HG02943 (cell line): Measurements from ENCODE around the gene SEC14L5.
"Not testable (repeated sequence)": the region's sequence is repeated elsewhere in the genome, so short reads cannot be mapped to it uniquely, and the experiment has no call there.

ENCODE experiments used
- ATAC-seq: cut with Tn5 transposase; IDR thresholded peaks from one replicate; pipeline ENCODE4 v1.9.1; 2021; ENCODE audit warnings: mild to moderate bottlenecking, low read depth, moderate library complexity; ENCODE audit not compliant: unreplicated experiment

The SEC14L5 gene

GRCh38 chr16:4948903-4949766 lies 9.0 kb upstream of the SEC14L5 start:
- ATAC-seq = no peak

- ATAC-seq = no peak
These were observed 8.1 kb upstream of the SEC14L5 start for GRCh38 chr16:4949986-4950385.

- not testable (repeated sequence) for ATAC-seq
These were observed 6.5 kb upstream of the SEC14L5 start for GRCh38 chr16:4951583-4951982.

GRCh38 chr16:4954714-4955113 lies 3.4 kb upstream of the SEC14L5 start:
- ATAC-seq = no peak

GRCh38 chr16:4957420-4957719 lies 760 bp upstream of the SEC14L5 start:
- ATAC-seq = no peak

- ATAC-seq = no peak
These were observed 644 bp downstream of the SEC14L5 start for GRCh38 chr16:4958510-4959438.

- no peak for ATAC-seq
These were observed 2.4 kb downstream of the SEC14L5 start for GRCh38 chr16:4960579-4960978.

GRCh38 chr16:4962716-4963115 lies 4.6 kb downstream of the SEC14L5 start:
- ATAC-seq = no peak

- ATAC-seq = not testable (repeated sequence)
These were observed 5.4 kb downstream of the SEC14L5 start for GRCh38 chr16:4963527-4963926.

GRCh38 chr16:4966736-4967453 lies 8.8 kb downstream of the SEC14L5 start:
- no peak for ATAC-seq

GRCh38 chr16:4968278-4968677 lies 10.1 kb downstream of the SEC14L5 start:
- ATAC-seq = not testable (repeated sequence)

- no peak for ATAC-seq
These were observed 10.9 kb downstream of the SEC14L5 start for GRCh38 chr16:4968879-4969483.

- no peak for ATAC-seq
These were observed 11.9 kb downstream of the SEC14L5 start for GRCh38 chr16:4970010-4970409.

GRCh38 chr16:4972938-4973587 lies 14.9 kb downstream of the SEC14L5 start:
- no peak for ATAC-seq

- peak; percentile 95 for ATAC-seq
These were observed 17.9 kb downstream of the SEC14L5 start for GRCh38 chr16:4976079-4976478.

GRCh38 chr16:4976611-4977145 lies 18.5 kb downstream of the SEC14L5 start:
- no peak for ATAC-seq

- ATAC-seq = no peak
These were observed 21.0 kb downstream of the SEC14L5 start for GRCh38 chr16:4979164-4979563.

- ATAC-seq = no peak
These were observed 21.9 kb downstream of the SEC14L5 start for GRCh38 chr16:4979736-4980660.

- ATAC-seq = no peak
These were observed 22.6 kb downstream of the SEC14L5 start for GRCh38 chr16:4980691-4981090.
